Activated CD8-positive, alpha-beta memory T cell treated with anti-CD3 and anti-CD28 coated beads, Interleukin-2, amount 50 U/mL, for 24 hours (primary cell): ENCODE measurements around the gene DLG2.

Experiments
- DNase-seq: peaks from one replicate; pipeline ENCODE4 v3.0.0-alpha.2; 2020; ENCODE audit errors: extremely low read depth

The DLG2 gene

GRCh38 chr11:83410605-83411565 lies 2216.3 kb downstream of the DLG2 start:
- no peak for DNase-seq

DNA sequence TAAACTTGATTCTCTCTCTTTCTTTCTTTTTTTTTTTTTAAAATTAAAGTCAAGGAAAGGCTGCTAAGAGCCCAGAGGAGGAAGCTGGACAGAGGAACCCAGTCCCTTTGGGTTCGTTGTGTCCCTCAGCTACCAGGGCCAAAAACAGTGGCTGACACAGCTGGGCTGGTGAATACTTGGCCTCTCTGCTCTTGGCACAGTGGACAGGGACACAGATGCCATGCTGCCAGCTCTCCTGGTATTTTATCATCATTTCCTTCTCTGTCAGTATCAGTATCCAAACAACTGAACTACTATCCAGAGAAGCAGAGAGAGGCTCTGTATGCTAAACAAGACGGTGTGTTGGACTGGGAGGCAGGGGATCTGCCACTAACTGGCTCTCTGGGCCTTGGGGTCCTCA lies 2217.3 kb downstream of the DLG2 start:
- DNase-seq, result no peak

GRCh38 chr11:83409476-83409875 lies 2217.7 kb downstream of the DLG2 start:
- no peak for DNase-seq

DNA sequence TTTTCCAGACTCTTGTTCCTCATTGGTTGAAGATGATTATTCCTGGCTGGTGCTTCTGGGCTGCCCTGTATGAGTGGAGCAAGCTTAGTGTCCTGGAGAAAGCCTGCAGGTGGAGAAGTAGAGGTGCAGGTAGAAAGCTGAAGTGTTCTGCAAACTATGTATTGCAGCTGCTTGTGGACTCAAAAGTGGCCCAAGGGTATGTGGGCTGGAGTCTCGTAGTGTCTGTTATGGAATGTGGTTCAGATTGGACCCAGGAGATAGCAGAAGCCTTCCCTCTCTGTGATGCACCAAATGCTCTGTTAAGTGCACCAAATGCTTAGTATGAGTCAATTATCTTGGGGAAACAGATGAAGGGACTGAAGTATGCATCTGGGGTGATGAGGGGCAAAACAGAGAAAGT lies 2218.2 kb downstream of the DLG2 start:
- no peak for DNase-seq
